Stimulated activated CD4-positive, alpha-beta T cell treated with anti-CD3 and anti-CD28 coated beads, Interleukin-15, amount 100 ng/mL, for 48 hours (primary cell): ENCODE data around the gene HDAC9.

Experiments
- DNase-seq, 2 donors: peaks; one replicate each; pipeline ENCODE4 v3.0.0-alpha.2; 2020; ENCODE audit warnings: low read depth in 2 of 2

Gene HDAC9

DNA sequence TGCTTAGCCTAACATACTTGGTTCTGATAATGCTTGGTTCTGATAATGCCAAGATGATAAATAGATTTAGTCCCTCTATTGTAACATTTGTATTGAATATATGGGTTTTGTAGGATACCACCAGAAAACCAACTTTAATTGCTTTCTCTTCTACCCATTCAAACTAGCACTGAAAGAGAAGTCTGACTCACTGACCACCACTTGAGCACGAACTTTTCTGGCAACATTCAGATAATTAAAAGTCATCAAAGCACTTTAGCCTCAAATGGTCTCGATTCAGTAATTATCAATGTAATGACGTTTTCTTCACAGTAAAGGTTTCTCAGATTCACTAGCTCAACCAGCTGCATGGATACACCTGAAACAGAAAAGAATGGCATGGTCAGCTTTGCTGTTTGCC lies 63.0 kb downstream of the HDAC9 start:
- no peak for DNase-seq

DNA sequence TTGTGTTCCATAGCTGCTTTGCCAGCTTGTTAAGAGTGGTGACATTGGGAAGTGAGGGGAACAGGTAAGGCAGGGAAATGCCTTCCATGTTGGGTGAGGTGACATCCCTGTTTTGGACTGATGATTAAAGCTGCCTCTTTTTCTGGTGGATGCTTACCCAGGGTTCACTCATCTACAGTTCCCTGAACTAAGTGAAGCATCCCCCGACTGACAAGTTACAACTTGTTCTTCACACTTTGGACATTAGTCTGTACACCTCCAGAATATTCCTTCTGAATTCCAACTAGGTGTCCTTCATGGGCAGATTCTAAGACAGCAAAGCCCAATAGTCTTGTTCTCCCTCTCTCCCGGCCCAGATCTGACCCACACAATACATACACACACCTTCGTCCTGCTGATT lies 63.4 kb downstream of the HDAC9 start:
- DNase-seq, result no peak

DNA sequence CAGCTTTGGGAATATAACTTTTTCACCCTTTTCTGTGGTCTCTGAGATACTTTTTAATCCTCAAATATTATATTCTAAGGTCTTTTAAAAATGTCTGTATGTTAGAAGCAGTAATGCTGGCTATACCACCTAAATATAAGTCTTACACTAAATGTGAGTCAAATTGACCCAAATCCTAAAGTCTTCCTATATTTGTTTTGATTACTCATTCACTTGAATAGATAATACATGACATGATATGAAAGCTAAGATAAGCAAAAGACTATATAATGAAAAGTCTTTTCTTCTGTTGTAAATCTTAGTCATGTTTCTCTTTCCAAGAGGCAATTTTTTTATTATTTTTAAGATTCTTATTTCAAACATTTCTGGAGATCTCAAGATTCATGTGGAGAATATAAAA lies 64.2 kb downstream of the HDAC9 start:
- no peak for DNase-seq

DNA sequence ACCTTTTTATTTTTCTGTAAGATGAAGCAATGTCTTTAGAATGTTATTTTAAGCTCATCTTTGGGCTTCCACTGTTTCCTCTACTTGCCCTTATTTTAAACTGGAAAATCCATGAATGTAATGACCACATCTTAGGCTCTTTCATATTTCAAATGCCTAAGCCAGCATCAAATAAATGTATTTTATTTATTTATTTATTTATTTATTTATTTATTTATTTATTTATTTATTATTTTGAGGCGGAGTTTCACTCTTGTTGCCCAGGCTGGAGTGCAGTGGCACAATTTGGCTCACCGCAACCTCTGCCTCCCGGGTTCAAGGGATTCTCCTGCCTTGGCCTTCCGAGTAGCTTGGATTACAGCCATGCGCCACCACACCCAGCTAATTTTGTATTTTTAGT lies 69.2 kb downstream of the HDAC9 start:
- DNase-seq, result no peak

DNA sequence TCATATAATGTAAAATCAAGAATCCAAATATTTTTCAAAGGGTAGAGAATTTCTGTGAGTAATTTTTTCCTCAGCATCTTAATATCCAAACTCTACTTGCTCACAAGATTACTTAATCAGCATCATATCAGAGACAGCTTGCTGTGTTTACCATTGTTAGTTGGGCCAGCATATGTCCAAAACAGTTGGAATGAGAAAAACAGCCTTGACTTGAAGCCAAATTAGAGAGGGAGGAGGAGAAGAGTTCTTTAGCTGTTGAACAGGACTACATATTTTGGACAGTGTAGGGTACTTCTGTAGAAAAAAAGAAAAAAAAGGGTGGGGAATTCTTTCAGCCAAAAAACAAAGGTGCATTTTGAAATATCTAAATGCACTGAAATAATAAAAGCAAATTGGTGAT lies 69.8 kb downstream of the HDAC9 start:
- DNase-seq, result no peak

DNA sequence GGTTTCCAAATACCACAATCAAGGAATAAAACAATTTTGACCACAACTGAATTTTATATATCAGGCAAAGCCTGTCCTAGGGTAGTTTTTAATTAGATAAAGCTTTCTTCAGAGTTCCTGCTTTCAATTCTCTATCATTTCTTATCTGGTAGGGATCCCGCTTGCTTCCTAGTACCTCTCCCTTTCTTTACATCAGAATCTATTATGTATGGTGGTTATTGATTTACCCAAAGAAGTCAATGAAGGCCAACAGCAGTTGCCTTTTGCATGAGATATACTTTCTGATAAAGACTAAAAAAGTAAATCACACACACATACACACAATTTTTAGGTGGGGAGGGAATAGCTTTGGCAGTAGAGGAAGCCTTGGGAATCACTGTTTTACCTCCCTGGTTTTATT lies 70.7 kb downstream of the HDAC9 start:
- no peak for DNase-seq

DNA sequence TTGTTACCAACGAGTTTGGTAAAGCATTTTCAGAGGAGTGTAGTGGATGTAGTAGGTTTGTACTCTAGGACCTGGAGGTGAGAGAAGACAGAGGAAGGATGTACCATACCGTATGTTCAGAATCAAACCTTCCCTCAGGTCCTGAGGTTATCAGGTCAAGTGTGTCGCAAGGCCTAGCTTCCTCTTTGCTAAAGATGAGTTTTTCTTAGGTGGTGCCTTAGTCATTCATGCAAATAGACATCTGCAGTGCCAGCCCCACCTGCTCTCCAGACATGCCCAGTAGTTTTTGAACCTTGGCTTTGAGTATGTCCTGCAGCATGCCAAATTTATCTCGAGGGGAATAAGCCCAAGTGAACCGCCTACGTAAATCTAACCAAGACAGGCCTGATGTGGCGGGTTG lies 71.3 kb downstream of the HDAC9 start:
- no peak for DNase-seq

DNA sequence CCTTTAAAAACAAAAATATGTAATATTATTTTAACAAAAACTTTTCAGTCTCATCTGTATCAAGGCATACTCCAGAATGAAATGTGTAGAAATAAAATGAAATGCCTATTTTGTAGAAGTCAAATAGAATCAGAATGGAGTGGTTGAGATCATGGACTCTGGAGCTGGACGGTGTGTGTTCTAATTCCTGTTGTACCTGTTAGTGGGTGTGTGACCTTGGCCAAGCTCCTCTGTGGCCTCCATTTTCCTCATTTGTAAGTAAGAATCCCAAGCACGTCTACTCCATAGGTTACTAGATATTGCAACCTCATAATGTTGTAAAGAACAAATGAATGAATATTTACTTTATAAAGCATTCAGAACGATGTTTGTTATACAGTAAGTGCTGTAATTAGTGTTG lies 74.9 kb downstream of the HDAC9 start:
- no peak for DNase-seq

DNA sequence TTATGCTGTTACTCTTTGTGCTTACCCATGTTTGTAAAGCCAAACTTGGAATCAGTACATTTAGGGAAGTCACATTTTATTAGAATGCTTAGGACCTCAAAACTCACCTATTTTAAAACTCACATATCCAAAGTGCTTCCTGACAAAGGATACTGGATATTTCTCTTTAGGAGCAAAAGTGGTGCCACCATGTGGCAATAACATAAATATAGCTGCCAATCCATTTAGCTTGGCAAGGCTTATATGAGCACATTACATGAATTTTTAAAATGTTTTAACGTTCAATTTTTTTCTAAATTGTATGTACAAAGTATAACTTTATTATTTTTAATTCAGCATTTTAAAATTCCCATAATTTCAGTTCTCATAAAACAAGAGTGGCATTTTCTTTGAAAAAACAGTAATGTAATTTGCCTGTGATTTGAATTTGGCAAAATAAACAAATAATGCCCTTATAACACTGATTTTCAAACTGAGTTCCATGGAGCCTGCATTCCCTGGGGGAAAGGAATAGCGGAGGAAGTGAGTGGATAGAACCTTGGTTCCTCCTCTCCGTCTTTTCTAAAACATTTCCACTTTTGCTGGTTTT lies 75.4 kb downstream of the HDAC9 start:
- no peak for DNase-seq

DNA sequence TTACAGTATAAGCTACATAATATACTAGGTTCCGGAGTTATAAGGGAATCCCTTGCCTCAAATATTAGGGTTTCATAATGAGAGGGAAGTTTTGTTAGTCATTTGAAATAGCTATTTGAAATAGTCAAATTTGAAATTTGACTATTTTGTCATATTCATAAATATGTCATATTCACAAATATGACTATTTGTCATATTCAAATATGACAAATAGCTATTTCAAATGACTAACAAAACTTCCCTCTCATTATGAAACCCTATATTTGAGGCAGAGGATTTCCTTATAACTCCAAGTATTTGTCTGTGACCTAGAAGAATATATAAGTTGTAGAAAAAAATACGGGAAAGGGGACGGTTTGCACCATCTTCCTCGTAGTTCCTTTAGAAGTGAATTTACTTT lies 76.6 kb downstream of the HDAC9 start:
- DNase-seq, result no peak

DNA sequence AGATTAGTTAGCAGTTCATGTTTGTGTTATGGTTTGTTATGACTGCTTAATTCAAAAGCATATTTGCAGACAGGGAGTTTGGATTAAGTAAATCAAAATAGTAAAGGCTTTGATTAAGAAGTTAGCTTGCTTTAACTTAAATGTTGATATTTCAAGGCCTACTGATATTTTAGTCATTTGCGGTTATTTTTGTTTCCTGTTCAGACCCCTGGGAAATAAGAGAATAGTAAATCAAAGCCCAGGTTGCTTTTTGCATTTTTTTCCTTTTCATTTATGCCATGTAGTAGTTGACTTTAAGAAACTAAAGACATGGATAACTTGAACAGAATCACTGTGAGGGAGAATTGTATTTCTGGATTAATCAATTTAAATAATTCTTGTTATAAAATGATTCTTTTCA lies 77.3 kb downstream of the HDAC9 start:
- no peak for DNase-seq

DNA sequence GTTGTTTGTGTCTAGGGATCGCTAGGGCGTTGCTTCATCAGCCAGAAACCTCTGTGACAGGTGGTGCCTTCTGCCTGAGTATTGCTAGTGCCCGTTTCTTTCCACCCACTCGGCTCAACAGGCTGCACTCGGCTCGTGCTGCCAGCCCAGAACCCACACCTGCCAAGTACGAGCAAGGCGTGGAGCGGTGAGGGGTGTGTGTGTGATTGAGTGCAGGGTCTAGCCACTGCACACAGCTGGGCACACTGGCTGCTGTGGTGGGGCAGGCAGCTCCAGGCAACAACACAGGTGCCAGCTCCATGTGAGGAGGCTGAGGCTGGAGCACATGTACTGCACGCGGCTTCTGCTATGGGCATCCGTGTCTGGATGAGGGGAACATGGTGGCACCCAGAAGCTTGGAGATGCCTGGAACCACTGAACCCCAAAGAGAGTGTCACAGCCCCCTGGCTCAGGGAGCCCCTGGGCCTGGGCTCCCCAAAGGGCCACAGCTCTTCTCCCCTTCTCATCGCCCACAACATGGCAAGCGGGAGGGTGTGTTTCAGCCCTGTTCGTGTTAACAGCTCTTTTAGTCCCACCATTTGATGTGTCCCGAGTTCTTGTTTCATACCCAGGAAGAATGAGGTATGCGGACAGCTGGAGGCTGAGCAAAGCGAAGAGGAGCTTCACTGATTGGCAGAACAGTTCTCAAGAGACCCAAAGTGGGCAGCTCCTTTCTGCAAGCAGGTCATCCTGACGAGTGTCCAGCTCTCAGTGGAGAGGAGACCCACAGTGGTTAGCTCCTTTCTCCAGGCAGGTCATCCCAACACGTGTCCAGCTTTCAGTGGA lies 78.1 kb downstream of the HDAC9 start:
- DNase-seq, result no peak

DNA sequence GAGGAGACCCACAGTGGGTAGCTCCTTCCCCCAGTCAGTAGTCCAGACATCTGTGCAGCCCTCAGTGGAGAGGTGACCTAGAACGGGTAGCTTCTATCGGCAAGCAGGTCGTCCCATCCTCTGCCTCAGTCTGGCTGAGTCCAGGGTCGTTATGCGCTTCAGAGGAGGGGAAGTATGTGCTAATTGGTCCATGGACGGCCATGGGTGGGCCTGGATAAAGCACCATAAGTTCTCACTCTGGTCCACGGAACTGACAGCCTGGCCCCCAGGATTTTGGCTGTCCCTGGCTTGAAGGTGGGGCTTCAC lies 78.6 kb downstream of the HDAC9 start:
- no peak for DNase-seq

DNA sequence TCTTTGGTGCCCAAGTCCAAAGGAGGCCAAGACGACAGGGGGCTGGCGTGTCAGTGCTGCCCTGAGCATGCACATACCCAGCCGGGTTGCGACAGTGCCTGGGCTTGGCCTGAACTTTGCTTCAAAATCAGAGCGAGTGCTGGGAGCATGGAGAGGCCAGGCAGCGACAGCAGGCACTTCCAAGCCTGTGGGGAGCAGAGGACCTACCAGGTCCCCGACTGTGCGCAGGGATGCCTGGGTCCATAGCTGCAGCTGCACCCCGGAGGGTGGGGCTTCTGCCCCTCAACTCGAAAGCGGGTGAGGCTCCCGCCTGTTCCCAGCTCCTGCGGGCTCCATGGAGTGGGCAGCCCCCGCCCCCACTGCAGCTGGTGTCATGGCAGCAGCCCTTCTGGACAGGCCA lies 79.1 kb downstream of the HDAC9 start:
- no peak for DNase-seq

DNA sequence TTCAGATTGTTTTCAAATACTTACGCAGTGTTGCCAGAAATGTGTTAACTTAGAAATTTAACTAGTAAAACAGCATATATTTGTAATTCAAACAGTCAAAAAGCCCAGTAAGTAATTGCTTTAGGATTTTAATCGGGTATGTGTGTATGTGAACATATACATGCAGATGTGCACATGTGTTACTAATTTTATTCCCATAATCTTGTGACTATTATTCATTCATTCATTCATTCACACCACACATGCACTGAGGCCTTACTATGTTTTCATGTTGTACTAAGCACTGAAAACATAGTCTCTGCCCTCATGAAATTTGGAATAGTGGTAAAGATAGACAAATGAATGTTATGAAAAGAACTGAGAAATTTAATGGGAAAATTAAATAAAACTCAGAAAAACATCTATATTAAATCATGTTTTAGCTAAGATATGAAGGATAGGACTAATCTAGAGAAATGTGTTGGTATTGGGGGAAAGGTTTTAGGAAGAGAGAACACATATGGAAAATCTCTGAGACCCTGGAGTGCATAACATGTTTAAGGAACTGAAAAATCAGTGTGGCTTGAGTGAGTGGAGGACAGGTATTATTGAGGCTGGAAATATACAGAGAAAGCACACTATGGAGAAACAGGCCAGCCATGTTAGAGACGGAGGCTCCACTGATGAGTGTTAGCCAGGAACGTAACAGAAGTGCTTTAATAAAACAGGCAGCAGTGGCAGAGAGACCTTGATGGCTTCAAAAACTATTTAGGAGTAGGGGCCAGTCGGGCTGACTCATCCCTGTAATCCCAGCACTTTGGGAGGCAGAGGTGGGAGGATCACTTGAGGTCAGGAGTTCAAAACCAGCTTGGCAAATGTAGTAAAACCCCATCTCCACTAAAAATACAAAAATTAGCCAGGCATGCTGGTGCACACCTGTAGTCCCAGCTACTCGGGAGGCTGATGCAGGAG lies 80.3 kb downstream of the HDAC9 start:
- no peak for DNase-seq

DNA sequence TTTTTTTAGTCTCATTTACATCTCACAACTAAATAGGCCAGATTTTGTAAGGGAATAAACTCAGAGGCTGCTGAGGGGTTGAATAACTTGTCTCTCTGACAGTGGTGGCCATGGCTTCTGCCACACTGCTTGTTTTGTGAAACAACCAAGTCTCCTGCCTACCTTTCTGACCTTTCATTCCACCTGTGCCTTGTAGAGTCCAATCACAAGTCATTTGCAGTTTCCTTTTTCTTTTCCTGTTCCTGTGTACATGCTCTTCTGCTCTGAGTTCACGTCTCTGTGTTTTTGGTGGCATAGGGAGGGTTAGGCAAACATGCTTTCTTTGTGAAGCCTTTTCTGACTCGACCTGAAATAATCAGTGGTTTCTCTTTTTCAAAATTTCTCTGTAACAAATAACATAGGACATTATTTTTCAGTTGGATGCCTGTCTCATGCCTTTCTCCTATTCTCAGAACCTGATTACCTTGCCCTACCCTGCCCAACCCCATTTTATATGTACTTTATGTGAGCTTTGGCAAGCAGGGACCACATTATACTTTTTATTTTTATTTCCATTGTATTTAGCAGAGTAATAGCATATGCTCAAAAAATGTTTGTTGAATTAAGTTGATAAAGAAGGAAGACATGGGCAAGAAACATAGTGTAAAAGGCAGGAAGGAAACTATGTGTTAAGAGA lies 81.7 kb downstream of the HDAC9 start:
- no peak for DNase-seq

DNA sequence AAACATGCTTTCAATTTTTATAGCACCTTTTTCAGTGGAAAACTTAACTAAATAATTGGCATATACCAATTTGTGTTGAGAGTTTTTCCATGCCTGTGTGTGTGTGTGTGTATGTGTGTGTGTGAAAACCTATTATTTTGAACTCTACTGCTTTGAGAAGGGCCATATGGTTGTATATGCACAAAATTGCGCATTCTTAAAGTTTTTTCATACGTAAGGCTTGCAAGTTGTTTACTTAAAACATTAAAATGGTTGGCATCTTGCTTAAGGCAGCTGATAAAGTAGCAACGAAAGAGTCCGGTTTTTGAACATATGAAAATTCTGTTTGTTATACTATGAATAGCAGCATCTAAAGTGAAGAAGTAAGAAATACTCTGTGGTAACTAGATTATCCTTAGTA lies 84.1 kb downstream of the HDAC9 start:
- no peak for DNase-seq

DNA sequence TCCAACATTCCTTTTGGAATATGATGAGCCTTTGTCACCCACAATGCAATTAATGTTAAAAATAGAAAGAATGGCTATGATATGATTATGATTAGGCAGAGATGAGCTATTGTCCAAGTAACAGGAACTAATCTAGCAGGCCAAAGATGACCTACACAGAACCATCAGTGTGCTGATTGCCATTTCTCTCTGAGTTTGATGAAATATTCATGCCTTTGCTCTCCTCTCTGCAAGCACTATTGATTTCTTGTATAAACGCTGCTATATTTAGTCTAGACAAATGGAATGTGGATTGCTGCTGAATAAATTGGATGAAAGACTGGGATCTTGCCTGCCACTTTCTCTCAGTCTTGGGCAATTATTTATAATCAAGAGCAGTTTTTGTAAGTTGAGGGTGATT lies 85.4 kb downstream of the HDAC9 start:
- no peak for DNase-seq

DNA sequence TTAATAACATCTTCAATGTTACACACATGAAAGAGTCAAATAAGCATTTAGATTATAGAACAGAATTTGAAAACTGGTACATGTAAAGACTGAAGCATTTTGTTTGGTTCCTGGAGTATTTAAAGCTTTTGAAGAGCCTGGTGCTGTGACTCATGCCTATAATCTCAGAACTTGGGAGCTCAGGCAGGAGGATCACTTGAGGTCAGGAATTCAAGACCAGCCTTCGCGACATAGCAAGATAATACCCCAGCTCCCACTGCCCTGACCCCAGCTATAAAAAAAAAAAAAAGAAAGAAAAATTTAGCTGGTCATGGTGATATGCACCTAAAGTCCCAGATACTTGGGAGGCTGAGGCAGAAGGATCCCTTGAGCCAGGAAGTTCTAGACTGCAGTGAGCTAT lies 87.8 kb downstream of the HDAC9 start:
- no peak for DNase-seq

DNA sequence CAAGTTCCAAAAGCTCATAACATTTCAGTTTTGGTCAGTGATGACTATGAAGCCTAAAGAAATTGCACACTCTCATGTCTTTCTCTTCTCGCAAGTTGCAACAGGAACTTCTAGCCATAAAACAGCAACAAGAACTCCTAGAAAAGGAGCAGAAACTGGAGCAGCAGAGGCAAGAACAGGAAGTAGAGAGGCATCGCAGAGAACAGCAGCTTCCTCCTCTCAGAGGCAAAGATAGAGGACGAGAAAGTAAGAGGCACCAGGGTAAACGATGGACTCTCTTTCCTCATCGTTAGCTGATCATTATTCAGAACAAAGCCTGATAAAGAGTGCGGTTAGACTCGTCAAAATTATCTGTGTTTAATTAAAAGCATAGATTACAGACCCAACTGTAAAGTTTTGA lies 94.7 kb downstream of the HDAC9 start:
- no peak for DNase-seq

DNA sequence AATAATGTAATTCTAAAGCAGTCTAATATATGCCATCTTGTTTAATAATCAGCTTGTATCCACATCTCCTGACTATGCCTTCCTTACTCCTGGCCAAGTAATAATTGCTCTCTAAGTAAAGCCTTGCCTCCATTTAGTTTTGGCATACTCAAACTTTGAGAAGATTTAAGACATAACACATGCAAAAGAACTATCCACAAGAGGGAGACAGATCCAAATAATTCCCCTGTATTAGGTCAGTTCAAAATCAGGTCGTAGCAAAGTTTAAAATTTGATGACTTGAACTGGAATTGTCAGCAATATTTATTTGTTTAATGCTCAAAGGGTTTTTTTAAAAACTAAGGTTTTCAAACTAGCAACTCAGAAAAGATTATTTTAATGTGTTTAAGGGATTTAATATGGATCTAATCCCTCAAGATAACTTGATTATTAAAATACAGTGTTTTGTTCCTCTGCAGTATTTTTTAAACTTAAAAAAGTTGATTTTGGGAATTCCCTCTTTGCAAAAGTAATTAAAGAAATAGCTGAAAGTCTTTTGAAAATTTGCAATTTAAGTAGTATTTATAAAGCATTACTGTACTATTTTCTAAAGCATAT lies 95.3 kb downstream of the HDAC9 start:
- DNase-seq, result no peak
